Posterior cingulate gyrus (tissue), 11 donors: Measurements from ENCODE around the gene ROBO1.

Experiments
- DNase-seq, 10 donors: peaks; one replicate each; pipeline versions ENCODE4 v3.0.0 to v3.0.0-alpha.2; 2020 to 2021; ENCODE audit warnings: mixed read lengths in 3 of 10
- intact Hi-C: fragments of 100-400 bp; cut with DNase I; formaldehyde crosslinking; loops from one replicate; pipeline ENCODE4 v1.15.1; 2023

The ROBO1 gene

GRCh38 chr3:79003994-79004393 is 763.8 kb downstream of the ROBO1 start:
- intact Hi-C loops, result no loop called here
- no peak for DNase-seq

GRCh38 chr3:79002465-79003372 is 765.1 kb downstream of the ROBO1 start:
- no peak for DNase-seq
- intact Hi-C loops, result no loop called here

GRCh38 chr3:79001255-79001654 is 766.5 kb downstream of the ROBO1 start:
- DNase-seq, result no peak
- intact Hi-C loops, result no loop called here

- no peak for DNase-seq
- intact Hi-C loops, result no loop called here
Observed at GRCh38 chr3:78999139-78999538, 768.7 kb downstream of the ROBO1 start.

GRCh38 chr3:78995087-78995486 is 772.7 kb downstream of the ROBO1 start:
- intact Hi-C loops, result no loop called here
- DNase-seq, result no peak

GRCh38 chr3:78994174-78995027 is 773.4 kb downstream of the ROBO1 start:
- intact Hi-C loops, result no loop called here
- DNase-seq, result no peak

- DNase-seq, result no peak
- intact Hi-C loops, result no loop called here
Observed at GRCh38 chr3:78993375-78993774, 774.4 kb downstream of the ROBO1 start.

- no peak for DNase-seq
- intact Hi-C loops, result no loop called here
Observed at GRCh38 chr3:78992830-78993229, 775.0 kb downstream of the ROBO1 start.

GRCh38 chr3:78992400-78992799 is 775.4 kb downstream of the ROBO1 start:
- intact Hi-C loops, result no loop called here
- DNase-seq, result no peak

- no peak for DNase-seq
- intact Hi-C loops, result no loop called here
Observed at GRCh38 chr3:78991656-78992055, 776.1 kb downstream of the ROBO1 start.

GRCh38 chr3:78990156-78990555 is 777.6 kb downstream of the ROBO1 start:
- DNase-seq, result no peak
- intact Hi-C loops, result no loop called here

- intact Hi-C loops, result no loop called here
- DNase-seq, result no peak
Observed at GRCh38 chr3:78988324-78988723, 779.5 kb downstream of the ROBO1 start.

- intact Hi-C loops, result no loop called here
- DNase-seq, result no peak
Observed at GRCh38 chr3:78986416-78987101, 781.2 kb downstream of the ROBO1 start.

GRCh38 chr3:78985981-78986380 is 781.8 kb downstream of the ROBO1 start:
- no peak for DNase-seq
- intact Hi-C loops, result no loop called here

- intact Hi-C loops, result loop anchor here (5.0 kb wide), 1 partner anchor 317 kb away; no protein-coding TSS in a partner anchor
- DNase-seq, result no peak
Observed at GRCh38 chr3:78979028-78979427, 788.8 kb downstream of the ROBO1 start.

GRCh38 chr3:78978037-78978436 is 789.8 kb downstream of the ROBO1 start:
- intact Hi-C loops, result loop anchor here (5.0 kb wide), 1 partner anchor 316 kb away; no protein-coding TSS in a partner anchor
- no peak for DNase-seq

- intact Hi-C loops, result loop anchor here (5.0 kb wide), 1 partner anchor 315 kb away; no protein-coding TSS in a partner anchor
- no peak for DNase-seq
Observed at GRCh38 chr3:78977073-78977472, 790.7 kb downstream of the ROBO1 start.

GRCh38 chr3:78976200-78976599 is 791.6 kb downstream of the ROBO1 start:
- intact Hi-C loops, result loop anchor here (5.0 kb wide), 1 partner anchor 314 kb away; no protein-coding TSS in a partner anchor
- no peak for DNase-seq

- no peak for DNase-seq
- intact Hi-C loops, result no loop called here
Observed at GRCh38 chr3:78974181-78974790, 793.5 kb downstream of the ROBO1 start.

GRCh38 chr3:78972617-78973301 is 795.0 kb downstream of the ROBO1 start:
- DNase-seq, result no peak
- intact Hi-C loops, result no loop called here
